Measurements from ENCODE around the gene PALLD. TPM values are rescaled to one million over a fixed set of nuclear protein-coding genes. Genes with fewer than 3 reads are reported as not detected.

Gene PALLD
- total RNA-seq, 1 donor from 2014 or later = 396 TPM

DNA sequence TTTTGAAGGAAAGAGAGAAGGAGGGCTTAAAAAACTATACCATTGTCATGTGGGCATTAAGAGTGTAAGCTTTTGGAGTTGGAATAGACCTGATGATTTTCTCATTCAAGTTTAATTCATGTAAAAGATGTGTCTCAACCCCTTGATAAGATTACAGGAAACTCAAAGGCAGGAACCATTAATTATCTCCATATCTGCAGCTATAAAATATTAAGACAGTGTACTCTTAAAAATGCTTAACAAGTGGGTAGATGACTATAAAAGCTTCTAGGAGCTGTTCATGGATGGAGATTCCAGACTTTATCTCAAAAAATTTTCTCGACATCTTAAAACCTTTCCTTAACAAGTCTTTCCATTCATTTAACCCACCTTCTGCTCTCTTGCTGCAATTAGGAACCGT lies 208.3 kb downstream of the PALLD start:
- TF ChIP-seq CTCF (IDR thresholded peaks at IDR 0.05) = no peak
- H3K27me3 Mint-ChIP-seq (ENCODE audit: unreplicated experiment) = no peaks in the 10 kb centered on the region
- DNase-seq (ENCODE audit: extremely low spot score, unreplicated experiment) = no peak
- H3K9me3 Mint-ChIP-seq (ENCODE audit: unreplicated experiment) = no peaks in the 10 kb centered on the region
- no peak overlapping the region for H3K4me3 Mint-ChIP-seq (ENCODE audit: unreplicated experiment)
- peaks cover 30% of the 10 kb centered on the region for H3K36me3 Mint-ChIP-seq (ENCODE audit: unreplicated experiment)
- H3K4me1 Mint-ChIP-seq (ENCODE audit: unreplicated experiment) = peaks cover 3% of the 10 kb centered on the region
- H3K27ac Mint-ChIP-seq (ENCODE audit: unreplicated experiment) = no peak overlapping the region

DNA sequence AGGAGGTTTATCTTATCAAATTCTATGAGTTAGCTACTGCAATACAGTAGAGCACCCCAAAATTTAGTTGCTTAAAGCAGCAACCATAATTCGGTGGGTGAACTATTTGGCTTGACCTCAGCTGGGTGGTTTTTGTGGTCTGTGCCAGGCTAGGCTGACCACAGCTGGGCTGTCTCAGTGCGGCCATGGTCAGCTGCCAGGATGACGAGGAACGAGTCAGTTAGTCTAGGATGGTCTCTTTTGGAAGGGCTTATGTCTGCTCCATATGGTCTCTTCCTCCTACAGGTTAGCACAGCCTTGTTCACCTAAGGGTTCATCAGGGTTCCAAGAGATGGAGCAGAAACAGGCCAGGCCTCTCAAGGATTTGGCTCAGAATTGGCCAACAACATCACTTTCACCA lies 210.4 kb downstream of the PALLD start:
- Mint-ChIP-seq H3K9me3 (ENCODE audit: unreplicated experiment) (no peaks in the 10 kb centered on the region), H3K4me1 (ENCODE audit: unreplicated experiment) (peaks cover 21% of the 10 kb centered on the region), H3K36me3 (ENCODE audit: unreplicated experiment) (peaks cover 36% of the 10 kb centered on the region), H3K4me3 (ENCODE audit: unreplicated experiment) (no peak overlapping the region), H3K27me3 (ENCODE audit: unreplicated experiment) (no peaks in the 10 kb centered on the region), H3K27ac (ENCODE audit: unreplicated experiment) (peak overlapping the region; percentile 39)
- DNase-seq (ENCODE audit: extremely low spot score, unreplicated experiment) = no peak
- no peak for TF ChIP-seq CTCF (IDR thresholded peaks at IDR 0.05)

DNA sequence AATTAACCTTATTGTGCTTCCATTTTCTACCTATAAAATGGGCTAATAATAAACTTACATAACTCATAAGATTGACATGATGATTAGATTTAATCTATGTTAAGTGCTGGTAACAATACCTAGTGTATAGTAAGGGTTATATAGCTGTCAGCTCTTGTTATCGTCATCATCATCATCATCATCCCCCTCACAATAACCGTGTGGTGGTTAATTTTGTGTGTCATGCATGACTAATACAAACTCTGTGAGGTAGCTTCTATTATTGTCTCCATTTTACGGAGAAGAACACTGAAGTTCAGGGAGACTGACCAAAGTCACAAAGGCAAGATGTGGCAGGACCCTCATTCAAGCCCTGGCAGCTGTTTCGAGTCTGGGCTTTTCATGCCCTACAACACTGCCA lies 211.3 kb downstream of the PALLD start:
- H3K27ac Mint-ChIP-seq (ENCODE audit: unreplicated experiment) = no peak overlapping the region
- no peak overlapping the region for H3K4me3 Mint-ChIP-seq (ENCODE audit: unreplicated experiment)
- no peak for DNase-seq (ENCODE audit: extremely low spot score, unreplicated experiment)
- peaks cover 25% of the 10 kb centered on the region for H3K4me1 Mint-ChIP-seq (ENCODE audit: unreplicated experiment)
- H3K9me3 Mint-ChIP-seq (ENCODE audit: unreplicated experiment) = no peaks in the 10 kb centered on the region
- no peaks in the 10 kb centered on the region for H3K27me3 Mint-ChIP-seq (ENCODE audit: unreplicated experiment)
- TF ChIP-seq CTCF (IDR thresholded peaks at IDR 0.05) = no peak
- H3K36me3 Mint-ChIP-seq (ENCODE audit: unreplicated experiment) = peaks cover 35% of the 10 kb centered on the region

- Mint-ChIP-seq H3K27me3 (ENCODE audit: unreplicated experiment) (no peaks in the 10 kb centered on the region), H3K4me1 (ENCODE audit: unreplicated experiment) (peaks cover 25% of the 10 kb centered on the region), H3K9me3 (ENCODE audit: unreplicated experiment) (no peaks in the 10 kb centered on the region), H3K36me3 (ENCODE audit: unreplicated experiment) (peaks cover 45% of the 10 kb centered on the region), H3K4me3 (ENCODE audit: unreplicated experiment) (no peak overlapping the region), H3K27ac (ENCODE audit: unreplicated experiment) (peak overlapping the region; percentile 77)
- DNase-seq (ENCODE audit: extremely low spot score, unreplicated experiment) = no peak
- peak; percentile 71 for TF ChIP-seq CTCF (IDR thresholded peaks at IDR 0.05)
Observed at GRCh38 chr4:168710353-168710946, 213.6 kb downstream of the PALLD start.

DNA sequence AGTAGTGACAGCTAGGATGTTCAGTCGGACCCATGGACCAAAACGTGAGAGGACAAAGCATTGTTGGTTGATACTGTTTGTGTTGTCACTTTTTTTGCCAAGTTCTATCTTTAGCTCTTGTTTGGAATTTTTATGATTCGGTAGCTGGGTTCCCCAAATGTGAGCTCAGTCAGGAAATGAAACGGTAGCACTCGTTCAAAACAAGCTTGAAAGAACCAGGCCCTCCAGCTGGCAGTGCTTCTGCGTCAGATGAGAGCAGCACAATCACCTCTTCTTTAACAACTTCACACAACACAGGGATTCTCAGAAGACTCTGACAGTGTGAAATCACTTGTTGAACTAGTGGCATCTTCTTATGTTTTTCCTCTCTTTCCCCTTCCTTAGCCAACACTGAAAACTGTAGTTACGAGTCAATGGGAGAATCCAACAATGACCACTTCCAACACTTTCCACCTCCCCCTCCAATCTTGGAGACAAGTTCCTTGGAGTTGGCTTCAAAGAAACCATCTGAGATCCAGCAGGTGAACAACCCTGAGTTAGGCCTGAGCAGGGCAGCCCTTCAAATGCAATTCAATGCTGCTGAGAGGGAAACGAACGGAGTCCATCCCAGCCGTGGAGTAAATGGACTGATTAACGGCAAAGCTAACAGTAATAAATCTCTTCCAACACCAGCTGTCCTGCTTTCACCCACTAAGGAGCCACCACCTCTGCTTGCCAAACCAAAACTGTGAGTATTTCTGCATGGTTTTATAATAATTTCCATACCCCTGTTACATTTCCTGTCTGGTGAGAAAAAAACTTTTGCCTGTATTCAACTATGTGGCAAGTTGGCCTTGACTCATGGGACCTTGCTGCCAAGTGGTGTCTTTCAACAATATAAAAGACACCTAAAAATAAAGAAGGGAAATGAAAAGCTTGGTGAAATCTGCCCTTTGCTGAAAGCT lies 214.6 kb downstream of the PALLD start:
- no peak for TF ChIP-seq CTCF (IDR thresholded peaks at IDR 0.05)
- Mint-ChIP-seq H3K27me3 (ENCODE audit: unreplicated experiment) (no peaks in the 10 kb centered on the region), H3K4me1 (ENCODE audit: unreplicated experiment) (peaks cover 30% of the 10 kb centered on the region), H3K4me3 (ENCODE audit: unreplicated experiment) (no peak overlapping the region), H3K9me3 (ENCODE audit: unreplicated experiment) (no peaks in the 10 kb centered on the region), H3K27ac (ENCODE audit: unreplicated experiment) (peak overlapping the region; percentile 77), H3K36me3 (ENCODE audit: unreplicated experiment) (peaks cover 48% of the 10 kb centered on the region)
- no peak for DNase-seq (ENCODE audit: extremely low spot score, unreplicated experiment)

Data from osteocyte (in vitro differentiated cells).